DMS 273 (cell line): ENCODE measurements around the gene FADS3.
A peak's percentile ranks its signal among the peaks of the same experiment; 100 is the strongest.

Experiments used
- DNase-seq: peaks from one replicate; lab custom pipeline; 2025; ENCODE audit not compliant: unreplicated experiment; lab: John Stamatoyannopoulos, UW

Gene FADS3

DNA sequence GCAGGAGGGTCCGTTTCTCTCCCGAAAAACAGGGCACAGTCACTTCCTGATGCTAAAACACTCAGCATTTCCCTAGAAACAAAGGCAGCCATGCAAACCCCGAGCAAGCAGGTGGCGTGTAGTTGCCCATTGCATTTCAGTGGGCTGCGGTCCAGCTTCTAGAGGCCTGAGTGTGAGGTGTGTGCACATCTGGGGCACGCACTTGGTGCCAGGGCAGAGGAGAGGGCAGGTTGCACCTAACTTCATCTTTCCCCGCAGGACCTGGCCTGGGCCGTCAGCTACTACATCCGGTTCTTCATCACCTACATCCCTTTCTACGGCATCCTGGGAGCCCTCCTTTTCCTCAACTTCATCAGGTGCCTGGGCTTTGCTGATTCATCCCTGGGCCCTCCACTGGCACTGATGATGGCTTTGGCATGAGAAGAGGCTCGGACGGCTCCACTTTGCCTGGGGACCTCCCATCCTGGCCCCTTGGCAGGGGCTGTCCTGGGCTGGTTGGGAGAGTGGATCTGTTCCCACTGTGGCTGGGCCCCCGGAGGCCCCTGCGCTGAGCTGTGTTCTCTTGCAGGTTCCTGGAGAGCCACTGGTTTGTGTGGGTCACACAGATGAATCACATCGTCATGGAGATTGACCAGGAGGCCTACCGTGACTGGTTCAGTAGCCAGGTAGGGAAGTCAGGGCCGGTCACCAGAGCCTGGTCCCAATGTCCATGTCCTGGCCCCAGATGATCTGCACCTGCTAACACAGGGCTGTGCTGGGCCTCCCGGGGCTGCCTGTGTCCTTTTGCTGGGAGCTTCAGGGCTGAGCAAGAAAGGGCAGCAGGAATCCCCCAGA lies 28.4 kb downstream of the FADS3 start:
- no peak for DNase-seq

DNA sequence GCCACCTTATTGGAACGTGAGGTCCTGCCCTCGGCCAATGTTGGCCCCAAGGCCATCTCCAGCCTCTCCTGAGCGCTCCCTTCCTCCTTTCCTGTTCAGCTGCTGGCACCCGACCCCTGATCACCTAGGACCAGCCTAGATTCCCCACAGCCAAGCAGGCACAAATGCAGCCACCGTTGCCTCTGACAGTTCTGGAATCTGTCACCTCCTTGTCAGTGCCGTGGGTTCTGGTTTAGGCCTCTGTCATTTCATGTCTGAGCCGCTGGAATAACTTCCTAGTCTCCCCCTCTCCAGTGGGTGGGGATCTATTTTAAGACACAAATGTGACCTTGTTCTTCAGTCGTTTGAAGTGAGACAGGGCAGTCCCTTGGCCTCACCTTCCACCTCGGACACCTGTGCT lies 29.7 kb downstream of the FADS3 start:
- DNase-seq: no peak

DNA sequence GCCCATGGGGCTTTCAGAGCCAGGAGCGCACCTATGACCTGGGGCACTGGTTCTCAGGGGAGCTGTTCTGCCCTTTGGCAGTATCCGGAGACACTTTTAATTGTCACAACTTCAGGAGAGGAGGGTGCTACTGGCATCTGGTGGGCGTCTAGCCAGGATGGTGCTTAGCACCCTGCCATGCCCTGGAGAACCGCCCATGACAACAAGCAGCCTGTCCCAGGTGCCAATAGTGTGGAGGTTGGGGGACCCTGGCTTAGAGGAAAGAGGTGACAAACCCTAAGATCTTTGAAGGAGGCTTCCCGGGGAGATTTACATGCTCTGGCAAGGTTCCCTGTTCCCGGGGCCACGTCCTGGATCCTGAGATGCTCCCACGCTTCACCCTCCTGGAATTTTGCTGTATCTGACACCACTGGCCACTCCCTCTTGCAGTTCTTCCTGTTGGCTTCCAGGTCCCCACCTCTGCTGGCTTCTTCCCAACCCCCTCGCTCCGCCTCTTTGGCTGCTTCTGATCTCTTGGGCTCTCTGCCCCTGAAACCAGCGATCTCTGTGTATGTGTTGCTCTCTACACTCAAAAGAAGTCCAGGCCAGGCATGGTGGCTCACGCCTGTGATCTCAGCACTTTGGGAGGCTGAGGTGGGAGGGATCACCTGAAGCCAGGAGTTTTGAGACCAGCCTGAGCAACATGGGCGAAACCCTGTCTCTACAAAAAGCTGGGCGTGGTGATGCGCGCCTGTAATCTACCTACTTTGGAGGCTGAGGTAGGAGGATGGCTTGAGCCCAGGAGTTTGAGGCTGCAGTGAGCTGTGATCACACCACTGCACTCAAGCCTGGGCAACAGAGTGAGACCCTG lies 31.1 kb downstream of the FADS3 start:
- DNase-seq: peak; percentile 19

DNA sequence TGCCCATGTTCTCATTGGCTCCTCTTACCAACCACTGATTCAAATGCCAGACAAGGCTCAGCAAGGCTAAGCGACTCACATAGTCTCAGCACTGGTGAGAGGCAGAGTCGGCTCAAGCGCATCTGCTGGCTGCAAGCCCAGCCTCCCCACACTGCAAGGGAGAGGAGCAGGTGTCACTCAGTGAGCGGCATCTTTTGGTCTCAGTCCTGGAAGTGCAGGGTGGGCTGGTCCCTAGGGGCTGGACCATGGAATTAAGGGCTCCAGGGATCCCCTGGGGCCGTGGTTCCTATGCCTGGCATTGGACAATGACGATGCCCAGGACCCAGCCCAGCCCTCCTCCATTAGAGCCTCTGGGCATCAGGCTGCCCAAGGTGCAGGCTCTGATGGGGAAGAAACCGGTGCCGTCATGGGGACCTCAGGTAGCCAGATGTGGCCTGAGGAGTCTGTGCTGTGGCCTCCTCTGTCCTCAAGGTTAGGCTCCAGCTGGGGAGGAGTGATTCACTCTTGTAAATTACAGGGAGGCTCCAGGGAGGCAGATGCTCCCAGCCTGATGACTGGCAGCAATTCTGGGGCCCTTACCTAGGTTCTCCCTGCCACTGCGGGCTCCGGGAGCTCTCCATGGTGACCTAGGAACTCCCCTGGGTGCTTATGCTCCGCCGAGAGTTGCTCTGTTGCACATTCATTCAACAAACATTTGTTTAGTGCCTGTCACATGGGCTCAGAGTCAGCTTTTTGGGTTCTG lies 35.2 kb downstream of the FADS3 start:
- peak; percentile 36 for DNase-seq

DNA sequence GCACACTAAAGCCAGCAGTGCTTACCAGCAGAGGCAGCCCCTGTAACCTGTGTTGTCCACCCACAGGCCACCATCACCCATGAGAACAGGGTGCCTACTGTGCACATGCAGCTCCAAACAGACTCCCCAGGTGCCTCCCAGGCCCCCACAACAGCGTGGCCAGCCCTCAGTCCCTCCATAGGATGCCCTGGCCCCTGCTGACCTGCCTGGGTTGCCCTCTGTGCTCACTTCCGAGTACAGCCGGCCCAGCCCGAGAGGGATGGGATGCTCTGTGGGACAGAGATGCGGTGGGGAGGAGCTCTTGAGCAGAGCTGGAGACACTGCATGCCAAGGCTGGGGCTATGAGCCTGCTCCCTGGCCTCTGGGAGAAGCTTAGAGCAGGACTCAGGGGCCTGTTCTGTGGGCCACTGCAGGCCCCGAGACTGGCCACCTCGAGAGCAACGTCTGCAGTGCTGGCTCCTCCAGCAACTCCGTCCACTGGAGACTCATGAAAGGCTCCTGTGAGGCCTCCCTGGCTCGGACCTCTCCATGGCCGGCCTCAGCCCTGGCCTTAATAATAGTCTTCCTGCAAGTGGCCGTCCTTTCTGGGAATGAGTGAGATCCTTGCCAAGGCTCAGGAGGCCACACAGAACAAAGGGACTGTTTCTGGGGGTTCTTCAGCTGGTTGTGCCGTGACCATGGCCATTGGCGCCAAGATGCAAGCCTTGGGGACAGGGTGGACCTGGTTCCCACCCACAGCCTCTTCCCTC lies 36.2 kb downstream of the FADS3 start:
- DNase-seq: no peak

DNA sequence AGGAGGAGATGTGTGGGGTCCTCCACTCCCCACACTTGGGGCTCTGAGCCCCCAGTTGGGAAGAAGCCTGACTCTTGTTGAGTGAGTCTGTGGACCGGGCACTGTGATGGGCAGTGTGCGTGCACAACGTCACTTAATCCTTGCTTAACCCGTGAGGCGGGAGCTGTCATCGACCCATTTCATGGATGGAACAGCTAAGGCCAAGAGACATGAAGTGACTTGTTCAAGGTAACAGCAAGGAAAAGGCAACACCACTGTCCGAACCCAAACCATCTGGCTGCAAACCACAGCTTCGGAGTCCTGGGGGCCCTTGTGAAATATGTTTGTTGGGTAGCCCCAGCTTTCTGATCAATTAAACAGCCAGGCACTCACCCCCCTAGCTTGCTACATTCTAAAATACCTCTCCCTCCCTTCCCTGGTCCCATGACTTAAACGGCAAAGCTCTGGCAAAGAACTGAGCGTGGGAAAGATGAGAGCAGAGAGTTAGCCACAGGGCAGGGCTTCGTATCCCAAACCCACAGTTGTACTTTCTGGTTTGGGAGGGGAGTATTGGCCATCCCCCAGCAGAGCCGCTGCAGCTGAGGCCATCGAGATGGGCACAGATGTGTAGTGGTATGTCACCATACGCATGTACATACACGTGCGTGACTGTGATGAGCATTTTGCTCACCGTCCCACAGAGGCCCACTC lies 37.0 kb downstream of the FADS3 start:
- no peak for DNase-seq

DNA sequence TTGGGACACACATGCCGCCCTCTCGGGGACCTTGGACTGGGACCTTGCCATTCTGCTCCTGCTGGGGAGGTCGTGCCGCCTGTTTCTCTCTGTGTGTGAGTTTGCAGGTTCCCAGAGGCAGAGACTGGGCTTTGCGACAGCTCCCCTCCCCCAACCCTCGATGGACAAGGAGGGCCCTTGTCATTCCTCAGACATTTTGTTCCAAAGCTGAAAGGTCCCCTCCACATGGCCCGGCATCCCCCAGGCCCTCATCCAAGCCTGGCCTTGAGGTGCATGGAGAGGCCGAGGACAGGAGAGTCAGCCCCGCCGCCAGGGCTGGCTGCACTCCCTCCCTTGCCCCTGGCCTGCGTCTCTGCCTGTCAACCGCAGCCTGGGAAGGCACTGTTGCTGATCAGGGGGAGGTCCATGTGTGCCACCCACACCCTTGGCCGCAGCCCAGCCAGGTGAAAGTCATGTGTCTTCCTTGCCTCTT lies 37.6 kb downstream of the FADS3 start:
- no peak for DNase-seq

DNA sequence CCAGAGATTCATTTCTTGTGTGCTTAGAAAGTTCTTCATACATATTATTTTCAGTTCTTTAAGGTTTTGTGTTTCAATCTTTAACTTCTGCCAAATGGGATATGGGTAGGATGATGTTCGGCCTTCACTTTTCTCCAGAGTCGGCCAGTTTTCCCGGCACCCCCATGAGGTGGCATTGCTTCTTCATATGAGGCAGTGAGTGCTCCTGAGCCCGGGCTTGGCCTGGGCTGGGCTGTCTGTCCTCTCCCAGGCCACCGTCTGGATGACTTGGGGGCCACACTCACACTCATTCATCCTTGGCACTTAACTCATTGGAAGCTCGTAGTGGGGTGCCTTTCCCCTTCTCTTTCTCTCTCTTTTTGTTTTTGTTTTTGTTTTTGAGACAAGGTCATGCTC lies 39.4 kb downstream of the FADS3 start:
- DNase-seq: no peak

DNA sequence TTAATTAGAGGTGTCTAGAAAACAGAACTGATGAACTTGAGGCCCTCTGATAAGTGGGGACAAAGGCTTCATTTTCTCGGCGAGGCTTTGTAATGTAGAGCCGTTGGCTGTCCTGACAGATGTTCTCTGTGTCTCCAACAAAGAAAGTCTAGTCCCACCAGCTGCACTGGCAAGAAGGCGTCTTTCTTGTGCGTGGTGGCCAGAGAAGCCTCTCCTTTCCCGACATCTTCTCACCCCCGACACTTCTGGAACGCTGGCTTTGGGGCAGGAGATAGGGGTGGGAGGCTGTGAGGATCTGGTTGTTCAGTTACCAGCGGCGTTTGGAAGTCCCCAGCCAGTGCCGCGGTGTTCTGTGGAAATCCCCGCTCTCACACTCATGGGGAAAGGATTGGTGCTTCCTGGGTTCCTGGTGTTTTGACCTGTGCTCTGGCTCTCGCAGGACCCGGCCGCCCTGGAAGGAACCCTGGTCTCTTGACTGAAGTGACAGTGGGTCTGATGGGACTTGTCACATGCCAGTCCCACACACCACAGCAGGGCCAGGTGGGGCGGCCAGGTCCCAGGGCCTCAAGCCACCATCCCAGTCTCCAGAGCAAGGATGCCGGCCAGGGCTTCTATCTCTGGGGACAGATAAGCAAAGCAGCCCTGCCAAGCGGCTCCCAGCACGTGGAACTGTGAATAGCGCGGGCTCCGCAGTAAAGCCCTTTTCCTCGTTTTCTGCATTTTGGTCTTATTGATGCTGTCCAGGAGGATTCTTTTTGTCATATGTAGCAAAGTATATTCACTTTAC lies 40.0 kb downstream of the FADS3 start:
- DNase-seq: no peak

DNA sequence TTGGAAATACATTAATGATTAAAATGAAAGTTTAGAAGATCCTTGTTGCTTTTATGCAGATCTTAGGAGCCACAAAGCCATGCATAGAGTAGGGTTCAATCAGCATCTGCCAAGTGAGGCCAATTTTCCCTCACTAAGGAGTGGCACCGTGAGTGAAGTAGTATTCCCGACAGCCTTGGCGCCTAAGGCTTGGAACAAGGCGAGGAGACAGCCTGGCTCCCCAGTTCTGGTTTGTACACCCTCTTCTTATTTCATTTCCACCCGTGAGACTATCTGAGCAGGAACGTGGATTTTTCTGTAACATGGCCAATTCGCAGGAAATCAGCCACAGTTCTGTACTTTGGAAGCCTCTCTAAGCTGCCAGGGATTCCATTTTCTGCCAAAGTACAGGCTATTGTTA lies 40.7 kb downstream of the FADS3 start:
- DNase-seq: no peak

DNA sequence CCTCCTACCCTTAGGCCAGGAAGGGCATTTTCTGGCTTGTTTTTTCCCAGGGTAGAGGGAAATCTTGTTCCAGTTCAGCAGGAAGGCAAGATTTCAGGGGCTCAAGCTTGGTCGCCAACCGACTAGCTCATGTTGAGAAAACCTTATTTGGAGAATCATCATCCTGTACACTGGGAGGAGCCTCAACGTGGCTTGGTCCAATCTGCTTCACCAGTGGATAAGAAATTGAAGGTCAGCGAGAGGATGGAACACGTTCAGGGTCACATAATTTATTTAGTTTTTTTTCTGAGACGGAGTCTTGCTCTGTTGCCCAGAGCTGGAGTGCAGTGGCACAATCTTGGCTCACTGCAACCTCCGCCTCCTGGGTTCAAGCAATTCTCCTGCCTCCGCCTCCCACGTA lies 42.7 kb downstream of the FADS3 start:
- no peak for DNase-seq

DNA sequence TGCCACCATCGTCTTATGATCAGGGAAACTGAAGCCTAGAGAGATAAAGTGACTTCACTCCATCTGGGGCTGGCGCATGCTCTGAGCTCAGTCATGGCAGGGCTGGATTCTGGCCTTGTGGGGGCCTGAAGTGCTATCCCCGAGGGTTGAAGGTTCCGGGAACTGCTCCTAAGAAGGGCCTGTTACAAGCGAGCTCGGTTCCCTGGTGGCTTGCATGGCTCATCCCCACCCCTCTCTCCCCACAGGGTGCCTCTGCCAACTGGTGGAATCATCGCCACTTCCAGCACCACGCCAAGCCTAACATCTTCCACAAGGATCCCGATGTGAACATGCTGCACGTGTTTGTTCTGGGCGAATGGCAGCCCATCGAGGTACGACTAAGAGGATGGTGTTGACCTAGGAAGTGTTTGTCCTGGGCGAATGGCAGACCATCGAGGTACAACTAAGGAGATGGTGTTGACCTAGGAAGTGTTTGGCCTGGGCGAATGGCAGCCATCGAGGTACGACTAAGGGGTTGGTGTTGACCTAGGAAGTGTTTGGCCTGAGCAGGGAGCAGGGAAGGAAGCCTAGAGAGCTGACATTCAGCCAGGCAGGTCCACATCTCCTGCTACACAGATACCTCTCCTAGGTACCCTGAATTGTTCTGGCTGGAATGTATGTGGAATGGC lies 43.3 kb downstream of the FADS3 start:
- DNase-seq: no peak

DNA sequence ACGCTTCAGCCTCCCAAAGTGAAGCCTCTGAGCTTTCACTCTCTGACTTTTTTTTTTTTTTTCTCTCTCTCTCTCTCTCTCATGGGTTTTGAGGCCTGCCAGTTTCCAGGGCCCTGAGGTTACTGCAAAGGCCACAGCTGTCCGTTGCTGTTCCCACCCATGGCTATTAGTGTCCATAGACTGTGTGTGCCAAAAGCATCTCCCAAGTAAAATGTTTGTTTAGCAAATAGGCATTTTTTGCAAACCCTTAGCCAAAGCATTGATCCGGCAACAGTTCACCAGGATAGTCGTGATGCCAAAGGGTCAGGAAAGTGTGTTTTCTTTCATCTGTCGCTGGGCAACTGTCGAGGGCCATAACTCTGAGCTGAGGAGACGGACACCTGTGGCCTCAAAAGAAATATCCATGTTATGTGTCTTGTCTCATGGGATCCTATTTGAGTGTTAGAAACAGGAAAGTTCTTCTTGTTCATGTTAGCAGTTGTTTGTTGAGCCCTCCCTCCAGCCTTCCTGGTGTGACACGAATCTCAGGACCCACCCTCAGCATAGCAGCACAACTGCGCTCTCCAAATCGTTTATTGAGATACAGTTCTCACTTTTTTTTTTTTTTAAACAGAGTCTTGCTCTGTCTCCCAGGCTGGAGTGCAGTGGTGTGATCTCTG lies 44.9 kb downstream of the FADS3 start:
- no peak for DNase-seq

DNA sequence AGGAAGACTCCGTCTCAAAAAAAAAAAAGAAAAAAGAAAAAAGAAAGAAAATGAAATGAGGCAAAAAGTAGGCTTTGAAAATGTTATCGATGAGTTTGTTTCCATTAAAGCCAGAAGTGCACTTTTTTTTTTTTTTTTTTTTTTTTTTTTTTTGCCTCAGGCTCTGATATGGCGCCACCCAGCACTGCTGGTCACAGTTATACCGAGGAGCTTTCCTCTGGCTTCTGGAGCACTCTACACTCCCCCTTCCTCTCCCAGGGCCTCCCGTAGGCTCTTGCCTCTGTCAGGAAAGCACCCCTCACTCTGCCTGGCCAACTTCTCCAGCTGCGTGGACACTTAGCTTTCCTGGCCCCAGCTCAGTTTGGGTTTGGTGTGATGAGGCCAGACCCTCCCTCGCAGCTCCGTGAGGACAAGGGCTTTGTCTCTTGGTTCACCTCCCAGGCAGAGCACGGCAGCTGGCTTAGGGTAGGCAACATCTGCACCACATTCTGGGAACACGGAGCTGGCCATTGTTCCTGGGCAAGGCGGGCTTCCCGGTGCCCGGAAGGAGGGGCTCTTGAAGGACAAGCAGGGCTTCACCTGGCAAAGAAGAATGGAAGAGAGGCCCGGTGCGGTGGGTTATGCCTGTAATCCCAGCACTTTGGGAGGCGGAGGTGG lies 46.3 kb downstream of the FADS3 start:
- DNase-seq: no peak

DNA sequence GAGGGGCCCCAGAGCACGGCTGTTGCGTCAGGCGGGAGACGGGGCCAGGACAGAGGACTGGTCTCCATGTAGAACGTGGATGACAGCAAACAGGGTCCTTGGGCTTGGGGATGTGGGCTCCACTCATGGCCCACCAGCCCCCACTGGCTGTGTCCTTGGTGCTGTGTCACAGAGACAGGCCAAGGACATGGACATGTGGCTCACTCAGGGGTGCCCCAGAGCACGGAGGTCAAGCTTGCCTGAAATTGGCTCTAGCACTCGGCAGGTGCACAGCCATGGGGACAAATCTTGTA lies 48.9 kb downstream of the FADS3 start:
- DNase-seq: no peak

DNA sequence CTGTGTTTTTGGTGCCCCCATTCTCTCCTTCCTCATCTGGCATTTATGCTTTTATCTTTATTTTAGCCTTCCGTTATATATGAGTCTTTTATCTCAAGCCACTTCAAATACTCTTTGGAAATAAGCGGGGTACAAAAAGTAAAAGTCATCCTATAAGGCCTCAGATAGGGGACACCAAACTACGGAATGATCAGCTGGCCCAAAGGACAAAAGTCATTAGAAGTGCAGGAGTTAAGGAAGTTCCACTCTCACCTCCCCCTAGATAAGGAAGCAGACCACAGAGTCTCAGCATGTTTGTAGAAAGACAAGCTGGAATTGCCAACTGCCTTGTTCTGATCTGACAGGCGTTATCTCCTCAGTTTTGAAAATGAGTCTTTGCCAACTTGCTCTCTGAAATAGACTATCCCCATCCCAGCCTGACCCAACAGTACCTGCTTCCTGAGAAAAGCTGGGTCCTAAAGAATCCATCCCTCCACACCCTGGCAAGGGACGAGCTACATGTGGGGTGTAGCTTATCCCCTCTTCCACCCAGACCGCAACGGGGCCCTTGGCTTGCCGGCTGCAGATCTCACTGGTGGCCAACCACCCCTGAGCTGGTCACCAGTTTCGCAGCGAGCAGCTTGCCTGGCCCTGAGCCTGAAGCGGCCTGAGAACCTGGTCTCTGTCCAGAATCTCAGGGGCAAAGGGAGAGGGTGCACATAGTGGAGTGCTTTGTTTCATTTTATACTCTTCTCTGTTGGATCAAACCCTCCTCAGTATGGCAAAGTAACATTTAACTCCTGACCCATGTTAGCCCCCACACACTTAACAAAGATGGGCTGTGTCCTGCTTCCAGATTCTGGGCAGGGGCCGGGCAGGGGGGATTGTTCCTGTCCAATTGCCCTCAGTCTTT lies 49.5 kb downstream of the FADS3 start:
- DNase-seq: no peak

DNA sequence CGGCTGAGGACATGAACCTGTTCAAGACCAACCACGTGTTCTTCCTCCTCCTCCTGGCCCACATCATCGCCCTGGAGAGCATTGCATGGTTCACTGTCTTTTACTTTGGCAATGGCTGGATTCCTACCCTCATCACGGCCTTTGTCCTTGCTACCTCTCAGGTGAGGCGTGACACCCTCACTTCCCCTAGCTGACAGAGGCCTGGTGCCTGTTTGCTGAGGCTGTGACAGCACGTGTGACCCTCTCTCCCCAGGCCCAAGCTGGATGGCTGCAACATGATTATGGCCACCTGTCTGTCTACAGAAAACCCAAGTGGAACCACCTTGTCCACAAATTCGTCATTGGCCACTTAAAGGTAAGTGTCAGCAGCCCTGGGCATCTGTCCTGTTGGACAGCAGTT lies 51.0 kb downstream of the FADS3 start:
- DNase-seq: no peak
